DMS53 (cell line): ENCODE data around the gene PSMB2.
"Not testable (repeated sequence)": the region's sequence is repeated elsewhere in the genome, so short reads cannot be mapped to it uniquely, and the experiment has no call there.

ENCODE experiments used
- DNase-seq: peaks from one replicate; lab custom pipeline; 2025; lab: John Stamatoyannopoulos, UW

Gene PSMB2

GRCh38 chr1:35641233-35641866 lies at the start of gene PSMB2:
Gene PSMB2 (minus strand): TSS chr1:35641526. CDS start chr1:35641432, 94 bp downstream.
- DNase-seq = peak; percentile 99

DNA sequence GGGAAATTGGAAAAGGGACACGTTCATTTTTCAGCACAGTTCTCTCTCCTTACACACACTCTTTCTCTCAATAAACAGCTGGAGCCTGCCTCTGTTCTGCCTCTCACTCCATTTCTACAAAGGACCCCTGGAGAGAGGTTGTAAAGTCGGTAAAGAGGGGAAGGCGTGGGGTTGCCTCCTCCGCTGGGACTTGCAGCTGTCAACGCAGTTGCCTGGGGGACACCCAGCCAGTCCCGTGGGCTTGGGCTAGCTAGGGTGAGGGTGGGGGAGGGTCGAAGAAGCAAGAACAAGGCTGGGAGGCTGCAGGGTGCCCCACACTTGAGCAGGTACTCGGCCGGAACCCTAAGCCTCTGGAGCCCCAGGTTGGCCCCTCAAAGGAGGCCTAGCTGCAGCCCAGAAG lies 49.8 kb upstream of the PSMB2 start:
- no peak for DNase-seq

GRCh38 chr1:35690103-35690502 lies 48.8 kb upstream of the PSMB2 start:
- not testable (repeated sequence) for DNase-seq

GRCh38 chr1:35688161-35688560 lies 46.8 kb upstream of the PSMB2 start:
- DNase-seq = no peak

GRCh38 chr1:35683012-35683411 lies 41.7 kb upstream of the PSMB2 start:
- no peak for DNase-seq

DNA sequence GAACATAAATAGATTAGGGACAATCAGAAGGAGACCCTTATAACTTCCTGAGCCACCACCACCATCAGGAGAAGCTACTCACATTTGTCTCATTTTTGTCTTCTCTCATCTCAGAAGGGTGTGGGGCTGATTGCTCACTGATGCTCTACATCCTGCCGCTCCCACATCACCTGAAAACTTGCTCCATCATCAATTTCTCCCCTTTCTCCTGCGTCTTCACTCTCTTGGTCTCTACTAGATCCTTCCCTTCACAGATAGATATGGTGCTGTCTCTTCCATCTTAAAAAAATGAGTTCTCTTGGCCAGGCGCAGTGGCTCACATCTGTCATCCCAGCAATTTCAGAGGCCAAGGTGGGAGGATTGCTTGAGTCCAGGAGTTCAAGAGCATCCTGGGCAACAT lies 38.9 kb upstream of the PSMB2 start:
- no peak for DNase-seq

DNA sequence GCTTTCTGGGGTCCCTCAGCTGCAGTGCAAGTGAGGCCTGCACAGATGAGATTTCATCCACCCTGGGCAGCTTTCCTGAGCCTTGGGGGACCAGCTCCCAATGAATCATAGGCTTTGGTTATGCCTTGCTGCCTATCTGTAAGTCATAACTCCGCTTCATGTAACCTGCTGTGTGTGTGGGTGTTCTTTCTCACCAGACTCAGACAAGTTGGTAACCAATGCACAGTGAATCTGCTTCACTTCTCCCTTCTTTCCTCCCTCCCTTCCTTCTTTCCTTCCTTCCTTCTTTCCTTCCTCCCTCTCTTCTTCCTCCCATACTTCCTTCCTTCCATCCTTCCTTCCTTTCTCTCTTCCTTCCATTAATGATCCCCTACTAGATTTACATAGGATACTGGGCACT lies 34.4 kb upstream of the PSMB2 start:
- DNase-seq = no peak

DNA sequence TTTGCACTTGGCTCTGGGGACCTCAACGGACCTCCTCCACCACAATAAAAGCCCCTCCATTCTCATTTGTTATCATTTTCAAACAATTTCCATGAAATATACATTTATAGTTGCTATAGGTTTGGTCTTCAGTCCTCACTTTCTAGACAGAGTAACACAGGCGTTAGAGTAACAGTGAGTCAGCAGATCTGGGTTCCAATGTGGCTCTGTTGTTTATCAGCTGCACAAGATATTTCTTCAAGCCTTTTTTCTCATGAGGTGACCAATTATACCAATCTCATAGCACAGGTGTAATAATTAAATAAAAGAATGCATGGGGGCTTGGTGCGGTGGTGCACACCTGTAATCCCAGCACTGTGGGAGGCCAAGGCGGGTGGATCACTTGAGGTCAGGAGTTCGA lies 32.8 kb upstream of the PSMB2 start:
- DNase-seq = no peak

GRCh38 chr1:35672116-35672515 lies 30.8 kb upstream of the PSMB2 start:
- DNase-seq = no peak

DNA sequence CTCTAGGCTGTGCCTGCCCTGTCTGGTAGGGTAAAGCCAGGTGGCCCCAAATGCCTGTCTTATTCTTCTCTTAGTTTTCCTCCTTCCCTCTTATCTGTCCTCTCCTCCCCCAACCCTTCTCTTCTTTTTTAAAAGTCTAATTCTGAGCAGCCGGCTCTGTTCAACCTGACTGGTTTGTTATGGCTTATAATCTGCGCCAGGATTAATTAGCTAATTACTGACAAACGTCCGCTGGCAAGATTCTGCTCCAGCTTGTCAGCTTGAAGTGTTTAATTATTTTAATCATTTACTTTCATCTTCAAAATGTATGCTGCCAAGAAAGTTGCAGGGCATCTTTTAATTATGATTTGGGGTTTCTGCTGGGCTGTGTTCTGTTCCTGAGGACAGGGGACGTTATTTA lies 27.2 kb upstream of the PSMB2 start:
- DNase-seq = no peak

DNA sequence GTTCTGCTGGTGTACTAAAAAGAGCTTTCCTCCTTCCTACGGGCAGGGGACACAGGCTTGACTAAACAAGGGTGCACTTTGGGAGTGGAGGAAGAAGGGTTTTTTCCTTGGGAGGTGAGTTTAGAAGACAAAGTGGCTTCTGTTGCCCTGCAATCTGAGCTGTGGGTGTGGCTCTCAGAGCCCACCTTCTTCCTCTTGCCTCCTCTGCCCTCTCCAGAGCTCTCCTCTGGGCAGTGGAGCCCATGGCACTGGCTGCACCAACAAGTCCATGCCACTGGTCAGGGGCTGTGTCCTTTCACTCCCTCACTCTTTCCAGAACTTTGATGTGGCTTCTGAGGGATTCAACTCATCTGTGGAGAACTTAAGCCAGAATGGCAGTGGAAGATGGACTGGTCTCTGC lies 25.6 kb upstream of the PSMB2 start:
- no peak for DNase-seq

GRCh38 chr1:35666216-35666615 lies 24.9 kb upstream of the PSMB2 start:
- DNase-seq = no peak

- no peak for DNase-seq
Measured at GRCh38 chr1:35663434-35663833, 22.1 kb upstream of the PSMB2 start.

- no peak for DNase-seq
Measured at GRCh38 chr1:35661474-35661795, 20.1 kb upstream of the PSMB2 start.

GRCh38 chr1:35660581-35661473 lies 19.5 kb upstream of the PSMB2 start:
- peak; percentile 15 for DNase-seq

DNA sequence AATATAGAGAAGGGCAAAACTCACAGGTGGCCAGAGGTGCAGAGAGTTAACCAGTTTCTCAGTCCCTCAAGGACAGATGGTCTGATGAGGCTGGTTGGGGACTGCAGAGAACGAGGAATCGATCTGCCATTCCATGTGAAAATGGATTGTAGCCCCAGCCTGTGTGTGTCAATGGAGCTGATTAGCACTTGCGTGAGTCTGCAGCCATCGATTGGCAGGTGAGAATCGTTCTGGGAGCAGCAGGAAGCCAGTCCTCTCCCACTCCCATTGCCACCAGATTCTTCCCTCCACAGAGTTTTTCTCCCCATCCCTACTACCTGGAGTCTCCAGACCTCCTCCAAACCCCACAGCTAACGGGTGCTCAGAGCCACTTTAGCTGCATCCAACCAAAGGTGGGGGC lies 18.3 kb upstream of the PSMB2 start:
- DNase-seq = no peak

- no peak for DNase-seq
Measured at GRCh38 chr1:35657851-35658250, 16.5 kb upstream of the PSMB2 start.

DNA sequence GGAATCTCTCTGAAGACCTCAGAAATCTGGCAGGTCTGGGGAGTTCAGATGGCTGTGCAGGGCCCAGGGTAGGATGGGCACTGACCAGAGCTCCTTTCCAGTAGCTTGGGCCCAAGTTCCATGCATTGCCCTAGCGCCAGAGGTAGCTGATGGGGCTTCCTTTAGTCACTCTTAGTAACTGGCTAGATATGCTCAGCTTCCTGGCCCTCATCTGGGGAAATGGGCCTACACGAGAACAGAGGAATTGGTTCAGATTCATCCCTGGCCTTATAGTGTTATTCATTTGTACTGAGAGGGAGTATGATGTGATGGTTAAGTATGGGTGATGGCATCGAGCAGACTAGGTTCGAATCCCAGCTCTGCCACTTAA lies 15.5 kb upstream of the PSMB2 start:
- no peak for DNase-seq

DNA sequence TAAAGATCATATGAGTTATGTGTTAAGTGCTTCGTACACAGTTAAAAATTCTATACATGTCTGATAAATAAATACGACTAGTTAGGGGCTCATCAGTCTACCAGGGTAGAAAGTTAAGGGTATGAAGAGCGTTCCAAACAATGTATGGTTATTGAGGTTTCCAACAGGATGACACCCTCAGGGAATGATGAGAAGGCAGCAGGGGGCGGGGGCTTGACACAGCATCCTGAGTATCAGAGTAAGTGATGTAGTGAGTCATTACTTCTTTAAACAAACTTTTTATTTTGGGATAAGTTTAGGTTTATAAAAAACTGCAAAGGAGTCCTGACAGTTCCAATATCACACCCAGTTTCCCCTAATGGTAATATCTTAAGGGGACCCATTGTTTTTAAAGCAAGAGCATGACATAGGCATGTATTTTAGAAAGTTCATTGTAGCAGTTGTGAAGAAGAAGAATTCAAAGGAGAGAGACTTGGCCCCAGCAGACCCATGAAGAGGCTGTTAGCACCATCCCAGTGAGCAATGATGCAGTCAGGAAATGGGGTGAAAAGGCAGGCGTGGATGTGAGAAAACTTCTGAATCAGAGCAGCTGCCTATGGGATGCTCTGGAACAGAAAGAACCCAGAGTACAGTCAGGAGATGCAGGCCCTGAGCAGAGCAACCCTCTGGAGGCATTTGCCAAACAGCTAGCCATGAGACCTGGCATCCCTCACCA lies 15.0 kb upstream of the PSMB2 start:
- no peak for DNase-seq

- DNase-seq = no peak
Measured at GRCh38 chr1:35655196-35655595, 13.9 kb upstream of the PSMB2 start.

DNA sequence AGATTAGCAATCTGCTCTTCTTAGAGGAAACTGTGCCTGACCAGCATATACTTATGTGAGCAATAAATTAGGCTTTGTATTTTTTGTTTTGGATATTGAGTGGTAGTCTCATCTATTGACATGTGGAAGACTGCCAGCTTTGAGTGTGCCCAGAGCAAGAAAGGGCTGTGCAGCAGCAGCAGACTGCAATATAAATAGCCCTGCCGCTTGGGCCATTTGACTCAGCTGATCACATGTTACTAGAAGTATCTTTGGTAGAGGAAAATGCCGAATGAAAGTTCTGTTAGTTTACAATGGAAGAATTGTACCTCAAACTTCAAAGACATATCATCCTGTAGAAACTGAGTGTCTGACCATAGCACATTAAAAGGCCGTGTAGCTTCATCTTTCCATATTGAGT lies 9.1 kb upstream of the PSMB2 start:
- DNase-seq = peak; percentile 11

- peak; percentile 29 for DNase-seq
Measured at GRCh38 chr1:35646043-35646442, 4.7 kb upstream of the PSMB2 start.

GRCh38 chr1:35644204-35644603 lies 2.9 kb upstream of the PSMB2 start:
- peak; percentile 43 for DNase-seq
